MM.1S (cell line): ENCODE measurements around the gene EIF1B.
A peak's percentile ranks its signal among the peaks of the same experiment; 100 is the strongest.

Experiments
- DNase-seq: peaks from one replicate; pipeline ENCODE4 v3.0.0-alpha.2; 2015
- H2AFZ ChIP-seq: fragments of 300-600 bp; sonication (generic); 2 replicates; pipeline ENCODE4 v1.6.0; 2016; ENCODE audit warnings: antibody characterized with exemption, low read length
- H3F3A ChIP-seq: fragments of 300-600 bp; sonication (generic); 2 replicates; pipeline ENCODE4 v1.6.1; 2016; ENCODE audit warnings: mild to moderate bottlenecking, antibody characterized with exemption, low read length, moderate library complexity, mixed read lengths; ENCODE audit not compliant: insufficient read depth
- H3K27ac ChIP-seq: fragments of 300-600 bp; sonication (generic); 2 replicates; pipeline ENCODE4 v1.5.1; 2016; ENCODE audit warnings: mild to moderate bottlenecking, low read length
- H3K27me3 ChIP-seq: fragments of 300-600 bp; sonication (generic); replicated peaks from 2 replicates; pipeline ENCODE4 v1.6.0; 2016; ENCODE audit warnings: low read length; ENCODE audit not compliant: insufficient read depth
- H3K36me3 ChIP-seq: fragments of 300-600 bp; sonication (generic); replicated peaks from 2 replicates; pipeline ENCODE4 v1.6.1; 2016; ENCODE audit warnings: mild to moderate bottlenecking, low read length, mixed read lengths; ENCODE audit not compliant: insufficient read depth
- H3K4me1 ChIP-seq: fragments of 300-600 bp; sonication (generic); 2 replicates; pipeline ENCODE4 v1.6.1; 2016; ENCODE audit warnings: low read length, mixed read lengths
- H3K4me2 ChIP-seq: fragments of 300-600 bp; sonication (generic); 2 replicates; pipeline ENCODE4 v1.6.0; 2016; ENCODE audit warnings: low read depth, low read length
- H3K4me3 ChIP-seq: fragments of 300-600 bp; sonication (generic); 2 replicates; pipeline ENCODE4 v1.5.1; 2016; ENCODE audit warnings: low read length, mixed read lengths
- H3K79me2 ChIP-seq: fragments of 300-600 bp; sonication (generic); 2 replicates; pipeline ENCODE4 v1.6.1; 2016; ENCODE audit warnings: mixed run types, low read length, mixed read lengths
- H3K9ac ChIP-seq: fragments of 300-600 bp; sonication (generic); 2 replicates; pipeline ENCODE4 v1.6.1; 2016; ENCODE audit warnings: low read length, mixed read lengths
- H3K9me2 ChIP-seq: fragments of 300-600 bp; sonication (generic); replicated peaks from 2 replicates; pipeline ENCODE4 v1.6.1; 2016; ENCODE audit warnings: mild to moderate bottlenecking, low read length, mixed read lengths; ENCODE audit not compliant: insufficient read depth
- H3K9me3 ChIP-seq: fragments of 300-600 bp; sonication (generic); replicated peaks from 2 replicates; pipeline ENCODE4 v1.6.1; 2016; ENCODE audit warnings: mild to moderate bottlenecking, low read length, mixed read lengths; ENCODE audit not compliant: insufficient read depth
- H4K20me1 ChIP-seq: fragments of 300-600 bp; sonication (generic); 2 replicates; pipeline ENCODE4 v1.6.1; 2016; ENCODE audit warnings: mild to moderate bottlenecking, low read length, moderate library complexity, mixed read lengths; ENCODE audit not compliant: insufficient read depth
- CTCF ChIP-seq: fragments of 300-600 bp; sonication (generic); IDR thresholded peaks from 2 replicates; pipeline ENCODE4 v1.5.1; 2016; ENCODE audit warnings: antibody characterized with exemption, low read length, mixed read lengths
- EZH2 ChIP-seq: fragments of 300-600 bp; sonication (generic); optimal IDR thresholded peaks from 2 replicates; pipeline ENCODE3; 2017; ENCODE audit warnings: low read depth, mild to moderate bottlenecking, antibody characterized with exemption, low read length, mixed read lengths
- EZH2phosphoT487 ChIP-seq: fragments of 300-600 bp; sonication (generic); IDR thresholded peaks from 2 replicates; pipeline ENCODE4 v1.6.1; 2018; ENCODE audit warnings: antibody characterized with exemption, low read length

Gene EIF1B

GRCh38 chr3:40308725-40309417, 636 bp upstream of the EIF1B start:
- Histone ChIP-seq H3K79me2 (peaks cover 11% of the 10 kb centered on the region), H3K4me2 (peak overlapping the region; percentile 72), H3K9ac (peak overlapping the region; percentile 40; the same call in 1 of the 2 replicates), H4K20me1 (no peaks in the 10 kb centered on the region), H3K36me3 (no peaks in the 10 kb centered on the region), H3F3A (no peaks in the 10 kb centered on the region), H3K27me3 (no peaks in the 10 kb centered on the region), H3K4me1 (no peaks in the 10 kb centered on the region), H3K27ac (no peak overlapping the region), H3K9me3 (no peaks in the 10 kb centered on the region), H2AFZ (peak overlapping the region; percentile 96), H3K9me2 (no peaks in the 10 kb centered on the region), H3K4me3 (peak overlapping the region; percentile 95)
- TF ChIP-seq EZH2phosphoT487: no peak
- TF ChIP-seq CTCF: no peak
- no peak for TF ChIP-seq EZH2
- no peak for DNase-seq

GRCh38 chr3:40309925-40310695, 603 bp downstream of the EIF1B start:
- Histone ChIP-seq H3K4me1 (no peaks in the 10 kb centered on the region), H3K9me3 (no peaks in the 10 kb centered on the region), H3F3A (no peaks in the 10 kb centered on the region), H3K4me2 (peak overlapping the region; percentile 71; the same call in 1 of the 2 replicates), H3K27me3 (no peaks in the 10 kb centered on the region), H3K9me2 (no peaks in the 10 kb centered on the region), H3K36me3 (no peaks in the 10 kb centered on the region), H3K4me3 (peak overlapping the region; percentile 95), H2AFZ (peak overlapping the region; percentile 95), H3K27ac (0 out of 2 replicates have a peak overlapping the region, but pooled peaks have one; percentile 25), H4K20me1 (no peaks in the 10 kb centered on the region), H3K9ac (peak overlapping the region; percentile 85), H3K79me2 (peaks cover 11% of the 10 kb centered on the region)
- no peak for DNase-seq
- no peak for TF ChIP-seq CTCF
- TF ChIP-seq EZH2: no peak
- no peak for TF ChIP-seq EZH2phosphoT487

GRCh38 chr3:40310705-40311104, 1.2 kb downstream of the EIF1B start:
- Histone ChIP-seq H3K4me3 (peak overlapping the region; percentile 95), H3K9me3 (no peaks in the 10 kb centered on the region), H3K9ac (no peak overlapping the region), H3K36me3 (no peaks in the 10 kb centered on the region), H3K4me1 (no peaks in the 10 kb centered on the region), H3K27ac (no peak overlapping the region), H2AFZ (no peak overlapping the region), H4K20me1 (no peaks in the 10 kb centered on the region), H3K79me2 (peaks cover 11% of the 10 kb centered on the region), H3K27me3 (no peaks in the 10 kb centered on the region), H3K4me2 (peak overlapping the region; percentile 71; the same call in 1 of the 2 replicates), H3K9me2 (no peaks in the 10 kb centered on the region), H3F3A (no peaks in the 10 kb centered on the region)
- no peak for DNase-seq
- TF ChIP-seq EZH2phosphoT487: no peak
- no peak for TF ChIP-seq EZH2
- no peak for TF ChIP-seq CTCF
